ENCODE results near the gene DPP4. TPM values are rescaled to one million over a fixed set of nuclear protein-coding genes. Genes with fewer than 3 reads are reported as not detected.

The DPP4 gene
- total and polyA plus RNA-seq, 8 donors = 28.0 to 105 (median 44.1) TPM

DNA sequence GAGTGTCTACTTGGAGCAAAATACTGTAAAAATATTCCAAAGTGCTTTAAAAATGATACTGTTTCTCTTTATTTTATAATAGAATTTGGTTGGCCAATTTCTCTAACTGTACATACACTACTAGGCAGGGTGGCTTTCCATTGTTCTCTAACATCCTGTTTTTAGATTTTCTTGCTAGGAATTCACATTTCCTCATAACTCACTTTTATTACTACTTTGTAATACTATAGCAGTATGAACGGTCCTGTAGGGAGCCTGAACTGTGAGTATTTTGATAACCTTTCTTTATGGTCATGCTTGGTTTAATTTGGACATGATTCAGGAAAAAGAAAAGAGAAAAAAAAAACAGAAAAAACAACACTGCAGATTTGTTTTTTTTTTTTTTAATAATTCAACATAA lies 40.3 kb upstream of the DPP4 start:
- Histone ChIP-seq H3K4me1 (peaks cover 23 to 31% of the 10 kb centered on the region in 2 donors), H3K36me3 (no peaks in the 10 kb centered on the region), H3K27ac (no peak overlapping the region), H3K4me3 (no peak overlapping the region), H3K9me3 (no peaks in the 10 kb centered on the region), H3K27me3 (no peaks in the 10 kb centered on the region)
- ATAC-seq = no peak
- no peak for DNase-seq
- intact Hi-C loops (cut with DNase I) = no loop called here
- no peak for TF ChIP-seq CTCF (IDR thresholded peaks at IDR 0.05)

- H3K4me1 ChIP-seq = peaks cover 23 to 27% of the 10 kb centered on the region in 2 donors
- peak overlapping the region; percentile 5 to 18 for H3K27ac ChIP-seq
- ATAC-seq (peak; percentile 71), DNase-seq (no peak)
- intact Hi-C loops (cut with DNase I) = no loop called here
- no peaks in the 10 kb centered on the region for H3K36me3 ChIP-seq
- H3K4me3 ChIP-seq = no peak overlapping the region
- H3K9me3 ChIP-seq = no peaks in the 10 kb centered on the region
- no peaks in the 10 kb centered on the region for H3K27me3 ChIP-seq
- TF ChIP-seq CTCF (IDR thresholded peaks at IDR 0.05) = no peak
Measured at GRCh38 chr2:162113776-162114168, 39.8 kb upstream of the DPP4 start.

DNA sequence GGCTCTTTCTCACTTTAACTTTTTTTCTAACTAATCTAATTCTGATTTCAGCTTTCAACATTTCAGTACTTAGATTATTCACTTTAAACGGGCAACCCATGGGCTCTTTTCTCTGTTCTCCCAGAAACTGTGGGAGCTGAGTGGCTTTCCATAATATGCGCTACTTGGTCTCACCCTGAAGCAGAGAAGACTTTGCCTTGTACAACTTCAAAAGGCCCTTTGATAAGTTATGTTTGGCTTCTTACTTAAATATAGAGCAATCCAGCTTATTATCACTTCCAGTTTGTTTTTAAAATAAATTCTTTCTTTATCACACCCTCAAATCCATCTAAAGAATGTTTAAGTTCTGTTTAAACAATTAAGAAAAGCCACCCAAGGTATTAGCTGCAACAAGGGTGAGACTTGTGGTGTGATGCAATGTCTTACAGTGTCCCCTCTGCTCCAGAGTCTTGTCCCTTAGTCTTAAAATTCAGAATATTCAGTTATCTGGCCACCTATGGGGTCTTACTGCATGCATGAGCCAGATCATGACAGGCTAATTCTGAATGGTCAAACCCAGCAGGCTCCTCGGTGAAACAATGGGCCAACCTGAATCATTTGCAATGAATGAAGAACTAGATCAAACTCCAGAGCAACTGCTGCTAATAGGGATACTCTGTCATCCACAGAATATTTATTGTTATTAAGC lies 39.2 kb upstream of the DPP4 start:
- H3K27me3 ChIP-seq = no peaks in the 10 kb centered on the region
- DNase-seq = no peak
- intact Hi-C loops (cut with DNase I) = no loop called here
- no peaks in the 10 kb centered on the region for H3K9me3 ChIP-seq
- H3K36me3 ChIP-seq = no peaks in the 10 kb centered on the region
- TF ChIP-seq CTCF (IDR thresholded peaks at IDR 0.05) = no peak
- H3K4me1 ChIP-seq = peaks cover 18 to 22% of the 10 kb centered on the region in 2 donors
- no peak for ATAC-seq
- peak overlapping the region; percentile 5 to 18 for H3K27ac ChIP-seq
- no peak overlapping the region for H3K4me3 ChIP-seq

- peak; percentile 55 for ATAC-seq
Measured at GRCh38 chr2:162111958-162112850, 38.2 kb upstream of the DPP4 start.

More at GRCh38 chr2:162111958-162112850, 38.2 kb upstream of the DPP4 start:
- no peak for TF ChIP-seq CTCF (IDR thresholded peaks at IDR 0.05)
- intact Hi-C loops (cut with DNase I) = no loop called here
- Histone ChIP-seq H3K27ac (no peak overlapping the region), H3K36me3 (no peaks in the 10 kb centered on the region), H3K4me1 (peaks cover 13 to 20% of the 10 kb centered on the region in 2 donors), H3K4me3 (no peak overlapping the region), H3K9me3 (no peaks in the 10 kb centered on the region), H3K27me3 (no peaks in the 10 kb centered on the region)
- no peak for DNase-seq

Data from left lung (tissue), 10 donors.